HG03025 (cell line): ENCODE measurements around the gene ZNF837.

ENCODE experiments used
- ATAC-seq: cut with Tn5 transposase; IDR thresholded peaks from one replicate; pipeline ENCODE4 v1.9.1; 2021; ENCODE audit warnings: mild to moderate bottlenecking, moderate library complexity; ENCODE audit not compliant: unreplicated experiment, low FRiP score

ZNF837 gene

DNA sequence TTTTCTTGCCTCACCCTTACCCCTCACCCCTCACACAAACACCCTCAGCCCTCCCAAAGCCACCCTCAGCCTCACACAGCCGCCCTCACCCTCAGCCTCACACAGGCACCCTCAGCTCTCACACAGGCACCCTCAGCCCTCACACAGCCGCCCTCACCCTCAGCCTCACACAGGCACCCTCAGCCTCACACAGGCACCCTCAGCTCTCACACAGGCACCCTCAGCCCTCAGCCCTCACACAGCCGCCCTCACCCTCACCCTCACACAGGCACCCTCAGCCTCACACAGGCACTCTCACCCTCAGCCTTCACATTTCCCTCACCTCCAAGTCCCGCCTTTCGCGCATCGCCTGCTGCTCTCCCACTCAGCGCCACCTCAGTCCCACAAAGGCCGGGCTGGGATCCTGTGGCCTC lies 54.3 kb downstream of the ZNF837 start:
- ATAC-seq, result no peak

GRCh38 chr19:58325311-58326022 lies 55.4 kb downstream of the ZNF837 start:
- no peak for ATAC-seq

GRCh38 chr19:58319241-58319640 lies 61.6 kb downstream of the ZNF837 start:
- no peak for ATAC-seq

GRCh38 chr19:58318297-58318696 lies 62.5 kb downstream of the ZNF837 start:
- no peak for ATAC-seq
